Astrocyte of the spinal cord (primary cell): ENCODE results near the gene CD180.

Experiments
- DNase-seq: peaks from one replicate; pipeline ENCODE4 v3.0.0; 2011; ENCODE audit warnings: low read depth, low spot score
- H3K4me3 ChIP-seq: 2 replicates; pipeline ENCODE4 v1.5.1; 2011; ENCODE audit warnings: low read depth, mild to moderate bottlenecking, low read length, moderate library complexity
- CTCF ChIP-seq: IDR thresholded peaks from 2 replicates; pipeline ENCODE4 v1.5.1; 2012; ENCODE audit warnings: low read depth, mild to moderate bottlenecking, low read length, inconsistent platforms
- in situ Hi-C: cut with HindIII; loops from 2 replicates; pipeline ENCODE4 v1.10.0; 2017; ENCODE audit warnings: low sequenced_read_pairs

The CD180 gene

GRCh38 chr5:67188274-67189078 lies 8.1 kb downstream of the CD180 start:
- H3K4me3 ChIP-seq, result no peak overlapping the region
- no peak for DNase-seq
- no peak for TF ChIP-seq CTCF
- in situ Hi-C loops, result no loop called here

GRCh38 chr5:67187006-67187715 lies 9.4 kb downstream of the CD180 start:
- H3K4me3 ChIP-seq, result no peak overlapping the region
- no peak for TF ChIP-seq CTCF
- no peak for DNase-seq
- in situ Hi-C loops, result no loop called here

GRCh38 chr5:67183859-67184258 lies 12.7 kb downstream of the CD180 start:
- in situ Hi-C loops, result no loop called here
- DNase-seq, result no peak
- no peak overlapping the region for H3K4me3 ChIP-seq
- no peak for TF ChIP-seq CTCF

GRCh38 chr5:67182301-67182790 lies 14.3 kb downstream of the CD180 start:
- in situ Hi-C loops, result no loop called here
- peak; percentile 89 for DNase-seq
- TF ChIP-seq CTCF, result no peak
- no peak overlapping the region for H3K4me3 ChIP-seq

GRCh38 chr5:67181648-67182221 lies 14.9 kb downstream of the CD180 start:
- no peak for TF ChIP-seq CTCF
- no peak overlapping the region for H3K4me3 ChIP-seq
- in situ Hi-C loops, result no loop called here
- DNase-seq, result peak; percentile 15

- no peak overlapping the region for H3K4me3 ChIP-seq
These were observed 16.8 kb downstream of the CD180 start for GRCh38 chr5:67179697-67180361.

More at GRCh38 chr5:67179697-67180361, 16.8 kb downstream of the CD180 start:
- in situ Hi-C loops, result no loop called here
- no peak for DNase-seq
- no peak for TF ChIP-seq CTCF
